CD14-positive monocyte (primary cell): ENCODE measurements around the gene SDF2. TPM values are rescaled to one million over a fixed set of nuclear protein-coding genes. Genes with fewer than 3 reads are reported as not detected.

Source experiments
- DNase-seq, 3 donors: peaks; one replicate each; pipeline ENCODE4 v3.0.0-alpha.2; 2011 to 2022
- H2AFZ ChIP-seq: 2 replicates; pipeline ENCODE4 v1.6.0; 2012; ENCODE audit warnings: mild to moderate bottlenecking, low read depth, low read length, inconsistent platforms; ENCODE audit not compliant: insufficient read depth, poor library complexity, severe bottlenecking
- H3K27ac ChIP-seq, 2 donors: 1 replicate in 1 of 2; 2 replicates in 1 of 2; pipeline ENCODE4 v1.5.1; 2012 to 2013; ENCODE audit warnings: low read length in 2 of 2, control low read depth in 1 of 2, inconsistent platforms in 1 of 2, low read depth in 1 of 2, mild to moderate bottlenecking in 1 of 2
- H3K27me3 ChIP-seq, 2 donors: one replicate each; pipeline versions ENCODE4 v1.6.0 to v1.6.1; 2011 to 2013; ENCODE audit warnings: low read length in 2 of 2; ENCODE audit not compliant: control insufficient read depth in 2 of 2, insufficient read depth in 2 of 2
- H3K36me3 ChIP-seq, 2 donors: replicated peaks in 1 of 2; 1 replicate in 1 of 2; 2 replicates in 1 of 2; pipeline versions ENCODE4 v1.5.1 to v1.6.1; 2012 to 2013; ENCODE audit warnings: low read length in 2 of 2, control low read depth in 1 of 2, inconsistent platforms in 1 of 2, mild to moderate bottlenecking in 1 of 2; ENCODE audit not compliant: insufficient read depth in 2 of 2, control insufficient read depth in 1 of 2
- H3K4me1 ChIP-seq, 2 donors: 1 replicate in 1 of 2; 2 replicates in 1 of 2; pipeline versions ENCODE4 v1.5.1 to v1.6.1; 2012 to 2013; ENCODE audit warnings: low read length in 2 of 2, control low read depth in 1 of 2, inconsistent platforms in 1 of 2, mild to moderate bottlenecking in 1 of 2, moderate library complexity in 1 of 2; ENCODE audit not compliant: insufficient read depth in 2 of 2, control insufficient read depth in 1 of 2
- H3K4me2 ChIP-seq: replicated peaks from 2 replicates; pipeline ENCODE3; 2012; ENCODE audit warnings: low read length, moderate library complexity, mild to moderate bottlenecking; ENCODE audit not compliant: poor library complexity, severe bottlenecking; ENCODE audit errors: extremely low read depth
- H3K4me3 ChIP-seq, 3 experiments: fragments of 200-600 bp in 1 of 3; sonication (generic) in 1 of 3; replicated peaks in 1 of 3; 1 replicate in 2 of 3; 2 replicates in 1 of 3; pipeline ENCODE4 v1.5.1; 2011 to 2013; ENCODE audit warnings: low read length in 3 of 3, mild to moderate bottlenecking in 3 of 3, control low read depth in 2 of 3, low read depth in 2 of 3, inconsistent platforms in 1 of 3, moderate library complexity in 1 of 3
- H3K79me2 ChIP-seq: 2 replicates; pipeline ENCODE4 v1.6.0; 2012; ENCODE audit warnings: mild to moderate bottlenecking, control low read depth, inconsistent platforms, low read length, moderate library complexity; ENCODE audit not compliant: insufficient read depth
- H3K9ac ChIP-seq: 2 replicates; pipeline ENCODE4 v1.6.0; 2017; ENCODE audit warnings: low read length, mild to moderate bottlenecking; ENCODE audit not compliant: insufficient read depth, poor library complexity, severe bottlenecking
- H3K9me3 ChIP-seq, 2 donors: replicated peaks in 1 of 2; 1 replicate in 1 of 2; 2 replicates in 1 of 2; pipeline versions ENCODE4 v1.5.1 to v1.6.1; 2012 to 2013; ENCODE audit warnings: low read length in 2 of 2, control low read depth in 1 of 2; ENCODE audit not compliant: control insufficient read depth in 1 of 2, insufficient read depth in 1 of 2
- H4K20me1 ChIP-seq: 2 replicates; pipeline ENCODE4 v1.6.0; 2012; ENCODE audit warnings: mild to moderate bottlenecking, low read length, control low read depth, moderate library complexity; ENCODE audit not compliant: insufficient read depth
- H3K27ac Mint-ChIP-seq, 7 donors: one replicate each; pipeline ENCODE4 v1.8.0; 2020; ENCODE audit warnings: mild to moderate bottlenecking in 7 of 7, mixed read lengths in 7 of 7, moderate library complexity in 6 of 7, inconsistent platforms in 2 of 7
- H3K27me3 Mint-ChIP-seq, 3 donors: one replicate each; pipeline ENCODE4 v1.8.0; 2021 to 2022; ENCODE audit warnings: low read depth in 3 of 3, mild to moderate bottlenecking in 3 of 3, mixed read lengths in 3 of 3, moderate library complexity in 3 of 3, inconsistent platforms in 1 of 3
- H3K36me3 Mint-ChIP-seq, 2 donors: one replicate each; pipeline ENCODE4 v1.8.0; 2020; ENCODE audit warnings: mixed read lengths in 2 of 2, inconsistent platforms in 1 of 2, mild to moderate bottlenecking in 1 of 2
- H3K4me1 Mint-ChIP-seq: one replicate; pipeline ENCODE4 v1.8.0; 2020; ENCODE audit warnings: mild to moderate bottlenecking, mixed read lengths
- H3K4me3 Mint-ChIP-seq, 2 donors: one replicate each; pipeline ENCODE4 v1.8.0; 2020; ENCODE audit warnings: mild to moderate bottlenecking in 2 of 2, mixed read lengths in 2 of 2, moderate library complexity in 1 of 2
- H3K9me3 Mint-ChIP-seq, 7 donors: one replicate each; pipeline ENCODE4 v1.8.0; 2020 to 2022; ENCODE audit warnings: mixed read lengths in 7 of 7, mild to moderate bottlenecking in 6 of 7, moderate library complexity in 6 of 7, inconsistent platforms in 2 of 7
- CTCF ChIP-seq: fragments of 200-600 bp; IDR thresholded peaks from one replicate; pipeline ENCODE4 v1.8.0; 2022; ENCODE audit warnings: antibody characterized with exemption, mild to moderate bottlenecking
- WGBS: methylation state at CpG from one replicate; pipeline ENCODE4 v1.1.5; 2013; ENCODE audit warnings: missing lambda C conversion rate; ENCODE audit not compliant: insufficient coverage; 5-methylcytosine and 5-hydroxymethylcytosine counted together
- intact Hi-C, 2 donors: fragments of 100-400 bp; cut with micrococcal nuclease; formaldehyde crosslinking; loops; one replicate each; pipeline versions ENCODE4 v1.15.0 to v1.15.1; 2023
- polyA plus RNA-seq, 3 donors: library from polyadenylated mRNA; depleted of rRNA in 1 of 3; unstranded in 2 of 3; stranded (reverse) in 1 of 3; fragments of 300-500 nt in 2 of 3; fragments of >200 nt in 1 of 3; fragmentation: Illumina TruSeq in 2 of 3; gene quantifications; 1 replicate in 2 of 3; 2 replicates in 1 of 3; pipeline ENCODE4 v1.2.3, GENCODE V29; 2012 to 2021

The SDF2 gene
- polyA plus RNA-seq, 3 donors: 52.9 to 103 (median 84.5) TPM

GRCh38 chr17:28599311-28600184, 62.2 kb downstream of the SDF2 start:
- Histone ChIP-seq H4K20me1 (no peaks in the 10 kb centered on the region), H3K9me3 (no peaks in the 10 kb centered on the region), H2AFZ (peak overlapping the region; percentile 85), H3K9ac (peak overlapping the region; percentile 99), H3K27ac (peak overlapping the region; percentile 87 to 100), H3K4me3 (peak overlapping the region; percentile 62 to 82 (median 69)), H3K79me2 (peaks cover 39% of the 10 kb centered on the region), H3K4me2 (peak overlapping the region; percentile 87), H3K36me3 (no peaks in the 10 kb centered on the region), H3K27me3 (no peaks in the 10 kb centered on the region), H3K4me1 (peaks cover 20 to 25% of the 10 kb centered on the region in 2 donors)
- H3K4me1 Mint-ChIP-seq: peaks cover 26% of the 10 kb centered on the region
- H3K27ac Mint-ChIP-seq: peak overlapping the region; percentile 96 to 99 (median 97)
- intact Hi-C loops: loop anchor here in 1 of 2 donors (1.0 kb wide), 1 partner anchor 28 kb away; the partner anchor contains the start of gene PIGS
- DNase-seq: peak; percentile 83 to 93 (median 86)
- 10% methylated on average over 27 of the region's 40 CpGs for WGBS
- no peak for TF ChIP-seq CTCF
- H3K27me3 Mint-ChIP-seq: peaks cover 0 to 3% (median 0%) of the 10 kb centered on the region in 3 donors
- peaks cover 4 to 9% of the 10 kb centered on the region in 2 donors for H3K36me3 Mint-ChIP-seq
- H3K9me3 Mint-ChIP-seq: peaks cover 0 to 2% (median 0%) of the 10 kb centered on the region in 7 donors
- H3K4me3 Mint-ChIP-seq: peak overlapping the region; percentile 91 to 94

GRCh38 chr17:28598799-28599310, 62.9 kb downstream of the SDF2 start, which contains the start of gene SPAG5:
Gene SPAG5, minus strand, starts transcription at chr17:28599025. Its CDS starts 79 bp downstream, at chr17:28598946.
- intact Hi-C loops: loop anchor here in 1 of 2 donors (1.0 kb wide), 1 partner anchor 28 kb away; the partner anchor contains the start of gene PIGS
- H3K9ac ChIP-seq: peak within 1 kb of the TSS; percentile 99
- peak within 1 kb of the TSS; percentile 85 for H2AFZ ChIP-seq
- H3K4me3 ChIP-seq: peak within 1 kb of the TSS; percentile 62 to 82 (median 69)
- peaks cover 20 to 25% of the 10 kb centered on the region in 2 donors for H3K4me1 ChIP-seq
- H3K27ac ChIP-seq: peak within 1 kb of the TSS; percentile 87 to 100
- peak within 1 kb of the TSS; percentile 87 for H3K4me2 ChIP-seq
- H3K27me3 ChIP-seq: no peaks in the 10 kb centered on the region
- H3K36me3 ChIP-seq: no peaks in the 10 kb centered on the region
- Mint-ChIP-seq H3K4me1 (peaks cover 26% of the 10 kb centered on the region), H3K27ac (peak within 1 kb of the TSS; percentile 96 to 99 (median 97)), H3K9me3 (peaks cover 0 to 2% (median 0%) of the 10 kb centered on the region in 7 donors), H3K36me3 (peaks cover 4 to 7% of the 10 kb centered on the region in 2 donors), H3K27me3 (peaks cover 0 to 3% (median 0%) of the 10 kb centered on the region in 3 donors), H3K4me3 (peak within 1 kb of the TSS; percentile 91 to 94)
- no peak for TF ChIP-seq CTCF
- no peaks in the 10 kb centered on the region for H3K9me3 ChIP-seq
- H4K20me1 ChIP-seq: no peaks in the 10 kb centered on the region
- DNase-seq: peak; percentile 92 to 93 (median 93)
- under 1% methylated on average over 39 of the region's 44 CpGs for WGBS
- H3K79me2 ChIP-seq: peaks cover 44% of the 10 kb centered on the region
